T47D (cell line): ENCODE measurements around the gene CENPQ.
"Not testable (repeated sequence)": the region's sequence is repeated elsewhere in the genome, so short reads cannot be mapped to it uniquely, and the experiment has no call there.

Experiments
- DNase-seq, 2 experiments: peaks; one replicate each; pipeline versions ENCODE4 v3.0.0 to v3.0.0-alpha.2; 2011 to 2012; ENCODE audit warnings: low read depth in 1 of 2, low spot score in 1 of 2
- JUND ChIP-seq: IDR thresholded peaks from 2 replicates; pipeline ENCODE4 v1.6.1; 2012; ENCODE audit warnings: low read depth
- in situ Hi-C: cut with HindIII; loops from 2 replicates; pipeline ENCODE4 v1.10.0; 2016; ENCODE audit warnings: low sequenced_read_pairs, low pct_unique_long_range_greater_than_20kb

CENPQ gene

DNA sequence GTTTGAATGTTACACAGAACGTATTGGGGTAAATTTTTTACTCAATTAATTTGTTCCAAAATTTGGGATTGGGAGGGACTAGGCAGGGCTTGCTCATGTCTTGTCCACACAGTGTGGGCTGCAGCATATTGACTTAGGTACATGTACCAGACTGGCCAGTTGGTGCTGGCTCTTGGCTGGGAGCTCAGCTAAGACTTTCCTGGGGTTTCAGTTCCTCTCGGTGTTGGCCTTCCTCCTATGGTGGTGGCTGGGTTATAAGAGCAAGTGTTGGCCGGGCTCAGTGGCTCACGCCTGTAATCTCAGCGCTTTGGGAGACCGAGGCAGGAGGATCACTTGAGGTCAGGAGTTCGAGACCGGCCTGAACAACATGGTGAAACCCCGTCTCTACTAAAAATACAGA lies 4.9 kb downstream of the CENPQ start:
- no peak for TF ChIP-seq JUND
- no peak for DNase-seq
- in situ Hi-C loops = no loop called here

DNA sequence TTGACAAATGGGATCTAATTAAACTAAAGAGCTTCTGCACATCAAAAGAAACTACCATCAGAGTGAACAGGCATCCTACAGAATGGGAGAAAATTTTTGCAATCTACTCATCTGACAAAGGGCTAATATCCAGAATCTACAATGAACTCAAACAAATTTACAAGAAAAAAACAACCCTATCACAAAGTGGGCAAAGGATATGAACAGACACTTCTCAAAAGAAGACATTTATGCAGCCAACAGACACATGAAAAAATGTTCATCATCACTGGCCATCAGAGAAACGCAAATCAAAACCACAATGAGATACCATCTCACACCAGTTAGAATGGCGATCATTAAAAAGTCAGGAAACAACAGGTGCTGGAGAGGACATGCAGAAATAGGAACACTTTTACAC lies 13.4 kb downstream of the CENPQ start:
- in situ Hi-C loops, DNase-seq: not testable (repeated sequence)

DNA sequence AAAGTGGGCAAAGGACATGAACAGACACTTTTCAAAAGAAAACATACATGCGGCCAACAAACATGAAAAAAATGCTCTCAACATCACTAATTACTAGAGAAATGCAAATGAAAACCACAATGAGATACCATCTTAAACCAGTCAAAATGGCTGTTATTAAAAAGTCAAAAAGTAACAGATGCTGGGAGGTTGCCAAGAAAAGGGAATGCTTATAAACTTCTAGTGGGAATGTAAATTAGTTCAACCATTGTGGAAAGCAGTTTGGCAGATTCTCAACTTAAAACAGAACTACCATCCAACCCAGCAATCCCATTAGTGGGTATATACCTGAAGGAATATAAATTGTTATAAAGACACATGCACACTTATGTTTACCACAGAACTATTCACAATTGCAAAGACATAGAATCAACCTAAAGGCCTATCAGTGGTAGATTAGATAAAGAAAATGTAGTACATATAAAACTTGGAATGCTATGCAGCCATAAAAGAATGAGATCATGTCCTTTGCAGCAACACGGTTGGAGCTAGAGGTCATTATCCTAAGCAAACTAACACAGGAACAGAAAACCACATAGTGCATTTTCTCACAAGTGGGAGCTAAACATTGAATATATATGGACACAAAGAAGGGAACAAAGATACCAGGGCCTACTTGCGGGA lies 16.3 kb downstream of the CENPQ start:
- no peak for TF ChIP-seq JUND
- no peak for DNase-seq
- in situ Hi-C loops = no loop called here

DNA sequence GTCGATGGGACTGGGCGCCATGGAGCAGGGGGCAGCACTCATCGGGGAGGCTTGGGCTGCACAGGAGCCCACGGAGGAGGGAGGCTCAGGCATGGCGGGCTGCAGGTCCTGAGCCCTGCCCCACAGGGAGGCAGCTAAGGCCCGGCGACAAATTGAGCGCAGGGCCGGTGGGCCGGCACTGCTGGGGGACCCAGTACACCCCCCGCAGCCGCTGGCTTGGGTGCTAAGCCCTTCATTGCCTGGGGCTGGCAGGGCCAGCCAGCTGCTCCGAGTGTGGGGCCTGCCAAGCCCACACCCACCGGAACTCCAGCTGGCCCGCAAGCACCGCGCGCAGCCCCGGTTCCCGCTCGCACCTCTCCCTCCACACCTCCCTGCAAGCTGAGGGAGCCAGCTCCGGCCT lies 18.7 kb downstream of the CENPQ start:
- DNase-seq, in situ Hi-C loops: not testable (repeated sequence)

DNA sequence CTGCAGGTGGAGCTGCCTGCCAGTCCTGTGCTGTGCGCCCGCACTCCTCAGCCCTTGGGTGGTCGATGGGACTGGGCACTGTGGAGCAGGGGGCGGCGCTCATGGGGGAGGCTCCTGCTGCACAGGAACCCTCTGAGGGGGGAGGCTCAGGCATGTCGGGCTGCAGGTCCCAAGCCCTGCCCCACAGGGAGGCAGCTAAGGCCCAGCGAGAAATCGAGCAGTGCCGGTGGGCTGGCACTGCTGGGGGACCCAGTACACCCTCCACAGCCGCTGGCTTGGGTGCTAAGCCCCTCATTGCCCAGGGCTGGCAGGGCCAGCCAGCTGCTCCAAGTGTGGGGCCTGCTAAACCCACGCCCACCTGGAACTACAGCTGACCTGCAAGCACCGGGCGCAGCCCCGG lies 20.2 kb downstream of the CENPQ start:
- in situ Hi-C loops = not testable (repeated sequence)

DNA sequence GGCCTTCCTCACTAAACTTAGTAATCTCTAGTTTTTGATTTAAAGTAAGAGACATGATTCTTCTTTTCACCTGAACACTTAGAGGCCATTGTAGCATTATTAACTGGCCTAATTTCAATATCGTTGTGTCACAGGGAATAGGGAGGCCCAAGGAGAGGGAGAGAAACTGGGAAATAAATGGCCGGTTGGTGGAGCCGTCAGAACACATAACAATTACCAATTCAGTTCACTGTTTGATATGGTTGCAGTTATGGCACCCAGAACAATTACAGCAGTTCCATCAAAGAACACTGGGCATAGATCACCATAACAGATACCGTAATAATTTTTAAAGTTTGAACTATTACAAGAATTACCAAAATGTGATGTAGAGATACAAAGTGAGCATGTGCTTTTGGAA lies 27.5 kb downstream of the CENPQ start:
- no peak for DNase-seq
- TF ChIP-seq JUND = no peak
- in situ Hi-C loops = no loop called here

More for the DNA sequence above, 20.2 kb downstream of the CENPQ start:
- DNase-seq = not testable (repeated sequence)

DNA sequence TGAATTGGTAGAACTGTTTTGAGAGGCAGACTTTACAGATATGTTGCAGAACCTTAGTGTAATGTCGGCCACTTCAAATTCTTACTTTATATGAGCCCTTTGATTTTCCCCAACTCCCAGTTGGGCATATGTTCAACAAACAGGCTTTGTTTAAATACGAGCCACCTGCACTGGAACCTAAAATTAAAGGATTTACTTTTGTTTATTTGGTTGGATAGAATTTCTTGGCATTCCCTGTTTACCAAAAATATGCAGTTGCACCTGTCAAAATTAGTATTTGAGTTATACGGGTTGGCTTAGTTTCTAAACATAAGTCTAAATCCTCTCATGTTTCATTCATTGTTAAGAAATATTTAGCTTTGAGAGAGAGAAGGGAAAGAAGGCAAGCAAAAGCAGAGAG lies 34.1 kb downstream of the CENPQ start:
- no peak for TF ChIP-seq JUND
- peak in 1 of 2 experiments; percentile 77 for DNase-seq
- in situ Hi-C loops = no loop called here

DNA sequence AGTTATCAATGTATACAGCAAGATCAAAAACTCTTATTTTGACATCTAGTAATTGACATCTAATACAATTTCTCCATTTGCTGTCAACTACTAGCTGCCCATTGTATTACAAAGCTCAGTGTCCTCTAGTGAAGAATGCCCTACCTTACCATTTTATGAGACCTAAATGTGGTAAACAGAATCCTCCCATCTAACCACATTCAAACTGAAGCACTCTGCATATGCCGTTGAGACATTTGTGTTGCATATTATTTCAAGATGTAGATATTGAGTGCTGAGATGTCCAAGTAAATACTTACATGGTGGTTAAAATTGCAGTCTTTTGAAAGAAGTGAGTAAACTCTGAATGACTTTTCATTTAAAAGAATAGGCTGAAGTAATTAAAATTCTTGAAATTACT lies 36.0 kb downstream of the CENPQ start:
- in situ Hi-C loops = no loop called here
- TF ChIP-seq JUND = no peak
- peak in 1 of 2 experiments; percentile 86 for DNase-seq

DNA sequence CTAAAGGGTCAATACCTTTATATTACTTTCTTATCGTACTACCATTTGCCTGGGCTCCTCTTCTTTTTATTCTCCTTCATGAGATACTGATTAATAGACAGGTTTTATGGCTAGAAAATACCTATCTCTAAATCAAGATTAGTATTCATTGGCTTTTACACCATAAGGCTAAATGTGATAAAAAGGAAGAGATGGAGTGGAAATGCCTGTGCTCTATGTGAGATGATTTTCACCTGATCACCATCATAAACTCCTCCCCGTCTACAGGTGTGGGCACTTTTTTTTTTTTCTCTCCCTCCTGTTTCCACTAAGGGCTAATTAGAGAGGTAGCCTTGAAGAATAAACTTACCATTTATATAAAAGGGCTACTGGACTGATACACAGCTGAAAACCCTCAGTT lies 36.5 kb downstream of the CENPQ start, which contains the start of gene GLYATL3:
Gene GLYATL3 (plus strand): TSS at position 301 of the 400 bp plus-strand sequence. CDS start 12,068 bp downstream, outside the sequence.
- DNase-seq = peak in 1 of 2 experiments; percentile 27
- in situ Hi-C loops = no loop called here
- no peak for TF ChIP-seq JUND

DNA sequence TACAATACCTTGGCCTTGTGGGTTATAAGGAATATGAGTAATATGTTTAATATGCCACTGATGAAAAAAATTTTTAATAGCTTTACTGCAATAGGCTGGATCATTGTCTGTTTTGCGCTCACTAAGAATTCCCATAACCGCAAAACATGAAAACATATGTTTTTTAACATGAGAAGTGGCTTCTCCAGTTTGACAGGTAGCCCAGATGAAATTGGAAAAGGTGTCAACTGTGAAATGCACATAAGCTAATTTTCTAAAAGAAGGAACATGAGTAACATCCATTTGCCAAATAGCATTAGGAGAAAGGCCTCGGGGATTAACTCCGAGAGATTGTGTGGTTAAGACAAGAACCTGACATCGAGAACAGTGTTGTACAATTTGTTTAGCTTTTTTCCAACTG lies 41.5 kb downstream of the CENPQ start:
- DNase-seq = no peak
- in situ Hi-C loops = no loop called here
- TF ChIP-seq JUND = no peak

DNA sequence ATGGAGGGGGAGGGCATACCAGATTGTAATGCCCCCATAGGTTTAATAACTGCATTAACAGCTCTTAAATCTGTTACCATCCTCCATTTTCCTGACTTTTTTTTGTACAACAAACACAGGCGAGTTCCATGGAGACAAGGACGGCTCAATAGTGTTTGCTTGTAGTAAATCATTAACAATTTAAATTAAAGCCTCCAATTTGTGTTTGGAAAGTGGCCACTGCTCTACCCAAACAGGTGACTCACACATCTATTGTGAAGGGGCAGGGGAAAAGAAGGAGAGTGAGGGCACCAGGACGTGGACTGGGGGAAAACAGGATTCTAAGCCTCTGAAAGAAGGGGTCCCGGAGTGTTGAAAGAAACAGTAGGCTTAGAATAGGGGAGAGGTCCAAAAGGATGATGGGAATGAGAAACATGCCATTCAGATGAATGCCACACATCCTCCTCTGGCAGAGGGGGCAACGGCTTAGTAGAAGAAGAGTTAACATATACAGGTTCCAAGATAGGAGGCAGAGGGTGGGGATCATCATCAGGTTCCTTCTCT lies 43.5 kb downstream of the CENPQ start:
- DNase-seq = no peak
- in situ Hi-C loops = no loop called here
- TF ChIP-seq JUND = no peak

DNA sequence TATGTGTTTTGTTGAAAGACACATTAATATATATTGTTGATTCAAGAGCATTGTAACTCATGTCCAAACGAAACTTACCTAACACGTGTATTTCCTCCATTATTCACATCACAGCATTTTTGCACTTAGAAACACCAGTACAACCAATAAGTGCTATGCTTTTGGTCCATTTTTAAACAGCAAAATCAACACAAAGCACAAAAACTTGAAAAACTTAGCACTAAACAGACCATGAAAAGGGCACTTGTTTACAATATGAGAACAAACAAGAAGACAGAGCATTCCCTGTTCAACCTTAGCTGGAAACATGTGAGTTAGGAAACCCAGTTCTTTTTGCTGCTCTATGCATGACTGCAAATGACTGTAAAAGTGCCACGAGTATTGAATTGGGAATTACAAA lies 46.2 kb downstream of the CENPQ start:
- in situ Hi-C loops = no loop called here
- DNase-seq = no peak
- TF ChIP-seq JUND = no peak

DNA sequence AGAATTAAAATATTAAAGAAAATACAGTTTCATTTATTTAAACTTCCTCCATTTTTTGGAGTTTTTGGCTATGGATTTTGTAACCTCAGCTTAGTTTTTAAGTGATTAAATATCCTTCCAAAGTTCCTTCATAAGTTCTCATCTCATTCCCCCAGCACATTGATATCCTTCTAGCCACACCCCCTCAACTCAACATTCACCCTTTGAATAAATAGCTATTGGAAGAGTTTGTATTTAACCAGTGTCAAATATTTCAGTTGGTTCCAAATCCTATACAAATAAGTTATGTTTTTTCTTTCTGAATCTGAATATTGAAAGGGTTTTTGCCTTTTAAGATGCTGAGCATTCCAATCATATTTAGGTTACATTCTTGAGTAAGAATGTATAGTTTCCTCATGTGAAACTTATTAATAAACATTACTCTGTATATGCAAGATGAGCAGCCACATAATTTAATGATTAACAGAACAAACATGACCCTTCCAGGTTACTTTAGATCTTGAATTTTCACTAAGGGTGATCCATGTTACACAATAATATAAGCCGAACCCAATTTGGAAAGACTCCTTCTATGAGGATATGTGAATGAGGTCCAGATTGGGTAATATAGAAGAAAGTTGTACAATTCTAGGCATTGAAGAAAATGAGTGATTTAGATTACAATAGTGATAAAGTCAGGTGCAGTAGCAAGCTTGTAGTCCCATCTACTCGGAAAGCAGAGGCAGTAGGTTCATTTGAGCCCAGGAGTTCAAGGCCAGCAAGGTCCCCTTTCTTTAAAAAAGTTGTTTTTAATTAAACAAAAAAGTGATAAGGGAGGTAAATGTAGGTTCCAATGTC lies 50.2 kb downstream of the CENPQ start:
- no peak for TF ChIP-seq JUND
- in situ Hi-C loops = no loop called here
- DNase-seq = no peak
